Activated naive CD4-positive, alpha-beta T cell treated with anti-CD3 and anti-CD28 coated beads for 36 hours (primary cell): ENCODE results near the gene ROMO1. TPM values are rescaled to one million over a fixed set of nuclear protein-coding genes. Genes with fewer than 3 reads are reported as not detected.
"Not testable (repeated sequence)": the region's sequence is repeated elsewhere in the genome, so short reads cannot be mapped to it uniquely, and the experiment has no call there.

Experiments
- CTCF ChIA-PET: fragments of 350-600 bp; sonication (Branson Sonifier 250); formaldehyde crosslinking; loops from one replicate; lab custom pipeline; 2021; ENCODE audit warnings: antibody characterized with exemption; lab: Charles Lee
- DNase-seq: peaks from one replicate; pipeline ENCODE4 v3.0.0-alpha.2; 2020
- H3K27ac Mint-ChIP-seq: one replicate; pipeline ENCODE4 v1.8.0; 2021; ENCODE audit warnings: mild to moderate bottlenecking, mixed read lengths
- H3K27me3 Mint-ChIP-seq: one replicate; pipeline ENCODE4 v1.8.0; 2021; ENCODE audit warnings: low read depth, mixed read lengths
- H3K36me3 Mint-ChIP-seq: one replicate; pipeline ENCODE4 v1.8.0; 2021; ENCODE audit warnings: low read depth, mixed read lengths
- H3K4me1 Mint-ChIP-seq: one replicate; pipeline ENCODE4 v1.8.0; 2021; ENCODE audit warnings: low read depth, mixed read lengths
- H3K4me3 Mint-ChIP-seq: one replicate; pipeline ENCODE4 v1.8.0; 2021; ENCODE audit warnings: mild to moderate bottlenecking, moderate library complexity, mixed read lengths
- H3K9me3 Mint-ChIP-seq: one replicate; pipeline ENCODE4 v1.8.0; 2021; ENCODE audit warnings: mixed read lengths
- intact Hi-C: fragments of 100-400 bp; cut with micrococcal nuclease; formaldehyde crosslinking; loops from one replicate; pipeline ENCODE4 v1.15.1; 2023
- total RNA-seq, 2 experiments: library from RNA; stranded (reverse); gene quantifications; one replicate each; pipeline ENCODE4 v1.2.3, GENCODE V29; 2021

The ROMO1 gene
- total RNA-seq, 2 experiments from 2014 or later = 120 to 134 TPM

- CTCF ChIA-PET = interaction anchor here (1.0 to 2.1 kb wide), 3 partner anchors 43 to 79 kb away, joined by 3 to 8 read pairs (median 5); partner anchors contain the start of gene RBM39
- H3K9me3 Mint-ChIP-seq = peaks cover 6% of the 10 kb centered on the region
- H3K27ac Mint-ChIP-seq = peak overlapping the region; percentile 99
- H3K36me3 Mint-ChIP-seq = peaks cover 34% of the 10 kb centered on the region
- H3K4me1 Mint-ChIP-seq = peaks cover 54% of the 10 kb centered on the region
- peak; percentile 50 for DNase-seq
- no peaks in the 10 kb centered on the region for H3K27me3 Mint-ChIP-seq
- intact Hi-C loops = loop anchor here (2.0 to 10.0 kb wide), 7 partner anchors 106 to 1670 kb away; partner anchors contain the start of genes ERGIC3, NCOA6, RALY and UQCC1
- H3K4me3 Mint-ChIP-seq = peak overlapping the region; percentile 95
Observed at GRCh38 chr20:35662551-35662950, 36.7 kb upstream of the ROMO1 start.

- no peaks in the 10 kb centered on the region for H3K27me3 Mint-ChIP-seq
- peak overlapping the region; percentile 95 for H3K4me3 Mint-ChIP-seq
- peaks cover 43% of the 10 kb centered on the region for H3K4me1 Mint-ChIP-seq
- intact Hi-C loops = loop anchor here (1.0 to 10.0 kb wide), 12 partner anchors 36 to 1671 kb away; partner anchors contain the start of genes CEP250, ERGIC3, NCOA6 and NFS1
- peaks cover 6% of the 10 kb centered on the region for H3K9me3 Mint-ChIP-seq
- peak overlapping the region; percentile 99 for H3K27ac Mint-ChIP-seq
- CTCF ChIA-PET = interaction anchor here (1.5 to 2.1 kb wide), 3 partner anchors 44 to 291 kb away, joined by 5 to 8 read pairs (median 8); partner anchors contain the start of gene SCAND1
- peaks cover 34% of the 10 kb centered on the region for H3K36me3 Mint-ChIP-seq
- peak; percentile 76 for DNase-seq
Observed at GRCh38 chr20:35663516-35664465, 35.4 kb upstream of the ROMO1 start.

- peaks cover 36% of the 10 kb centered on the region for H3K4me1 Mint-ChIP-seq
- peak within 1 kb of the TSS; percentile 95 for H3K4me3 Mint-ChIP-seq
- H3K27ac Mint-ChIP-seq = peak within 1 kb of the TSS; percentile 99
- peak; percentile 95 for DNase-seq
- H3K9me3 Mint-ChIP-seq = peaks cover 5% of the 10 kb centered on the region
- CTCF ChIA-PET = interaction anchor here (1.2 to 2.1 kb wide), 4 partner anchors 45 to 290 kb away, joined by 3 to 8 read pairs (median 6); partner anchors contain the start of gene SCAND1
- H3K36me3 Mint-ChIP-seq = peaks cover 32% of the 10 kb centered on the region
- intact Hi-C loops = loop anchor here (1.0 to 10.0 kb wide), 11 partner anchors 35 to 1672 kb away; partner anchors contain the start of genes CEP250, ERGIC3, NCOA6 and NFS1
- H3K27me3 Mint-ChIP-seq = no peaks in the 10 kb centered on the region
Observed at GRCh38 chr20:35664466-35665206, 34.6 kb upstream of the ROMO1 start, which contains the start of the genes CPNE1 and RBM12. CPNE1 (minus strand) TSS chr20:35664900; CDS start chr20:35632923, 31,977 bp downstream. RBM12 (minus strand) TSS chr20:35664900; CDS start chr20:35655322, 9,578 bp downstream.

- Mint-ChIP-seq H3K9me3 (no peaks in the 10 kb centered on the region), H3K27me3 (no peaks in the 10 kb centered on the region), H3K27ac (peak overlapping the region; percentile 54), H3K4me3 (peak overlapping the region; percentile 14), H3K4me1 (peaks cover 23% of the 10 kb centered on the region), H3K36me3 (peaks cover 27% of the 10 kb centered on the region)
- no peak for DNase-seq
- CTCF ChIA-PET = interaction anchor here (0.7 to 1.5 kb wide), 7 partner anchors 10 to 489 kb away, joined by 3 to 8 read pairs (median 3); partner anchors contain the start of gene SCAND1
- intact Hi-C loops = loop anchor here (1.0 to 10.0 kb wide), 3 partner anchors 65 to 841 kb away; partner anchors contain the start of genes CEP250 and NCOA6
Observed at GRCh38 chr20:35665949-35666288, 33.3 kb upstream of the ROMO1 start.

- Mint-ChIP-seq H3K9me3 (no peaks in the 10 kb centered on the region), H3K27me3 (no peaks in the 10 kb centered on the region), H3K36me3 (peaks cover 31% of the 10 kb centered on the region), H3K4me3 (no peak overlapping the region), H3K27ac (no peak overlapping the region), H3K4me1 (peaks cover 3% of the 10 kb centered on the region)
- CTCF ChIA-PET = interaction anchor here (1.0 kb wide), 1 partner anchor 156 kb away, joined by 3 read pairs; no protein-coding TSS in a partner anchor
- intact Hi-C loops = loop anchor here (10.0 kb wide), 1 partner anchor 844 kb away; the partner anchor contains the start of gene NCOA6
- no peak for DNase-seq
Observed at GRCh38 chr20:35669221-35669620, 30.0 kb upstream of the ROMO1 start.

- no peak overlapping the region for H3K4me3 Mint-ChIP-seq
- H3K4me1 Mint-ChIP-seq = peaks cover 3% of the 10 kb centered on the region
- H3K36me3 Mint-ChIP-seq = peaks cover 32% of the 10 kb centered on the region
- no peaks in the 10 kb centered on the region for H3K9me3 Mint-ChIP-seq
- no peaks in the 10 kb centered on the region for H3K27me3 Mint-ChIP-seq
- intact Hi-C loops = loop anchor here (10.0 kb wide), 1 partner anchor 845 kb away; the partner anchor contains the start of gene NCOA6
- CTCF ChIA-PET = no interaction called here
- DNase-seq = no peak
- no peak overlapping the region for H3K27ac Mint-ChIP-seq
Observed at GRCh38 chr20:35669681-35670080, 29.5 kb upstream of the ROMO1 start.

GRCh38 chr20:35673884-35674283, 25.3 kb upstream of the ROMO1 start:
- Mint-ChIP-seq H3K27ac (no peak overlapping the region), H3K27me3 (no peaks in the 10 kb centered on the region), H3K4me3 (no peak overlapping the region), H3K36me3 (peaks cover 32% of the 10 kb centered on the region), H3K4me1 (no peaks in the 10 kb centered on the region), H3K9me3 (no peaks in the 10 kb centered on the region)
- DNase-seq = no peak
- CTCF ChIA-PET = interaction anchor here (0.6 to 0.8 kb wide), 2 partner anchors 66 to 156 kb away, joined by 4 read pairs; no protein-coding TSS in a partner anchor
- intact Hi-C loops = no loop called here

- Mint-ChIP-seq H3K27me3 (no peaks in the 10 kb centered on the region), H3K36me3 (peaks cover 28% of the 10 kb centered on the region), H3K9me3 (no peaks in the 10 kb centered on the region), H3K27ac (no peak overlapping the region), H3K4me3 (no peak overlapping the region), H3K4me1 (no peaks in the 10 kb centered on the region)
- intact Hi-C loops = no loop called here
- no peak for DNase-seq
- CTCF ChIA-PET = no interaction called here
Observed at GRCh38 chr20:35674921-35675320, 24.3 kb upstream of the ROMO1 start.

GRCh38 chr20:35680452-35681183, 18.6 kb upstream of the ROMO1 start:
- intact Hi-C loops = no loop called here
- H3K4me1 Mint-ChIP-seq = no peaks in the 10 kb centered on the region
- CTCF ChIA-PET = interaction anchor here (0.7 to 0.8 kb wide), 2 partner anchors 205 to 218 kb away, joined by 3 to 5 read pairs; no protein-coding TSS in a partner anchor
- DNase-seq = no peak
- H3K9me3 Mint-ChIP-seq = no peaks in the 10 kb centered on the region
- H3K36me3 Mint-ChIP-seq = peaks cover 4% of the 10 kb centered on the region
- no peaks in the 10 kb centered on the region for H3K27me3 Mint-ChIP-seq
- H3K27ac Mint-ChIP-seq = no peak overlapping the region
- no peak overlapping the region for H3K4me3 Mint-ChIP-seq

- H3K27me3 Mint-ChIP-seq = no peaks in the 10 kb centered on the region
- H3K9me3 Mint-ChIP-seq = no peaks in the 10 kb centered on the region
- DNase-seq = no peak
- CTCF ChIA-PET = no interaction called here
- peaks cover 4% of the 10 kb centered on the region for H3K36me3 Mint-ChIP-seq
- H3K4me1 Mint-ChIP-seq = no peaks in the 10 kb centered on the region
- H3K4me3 Mint-ChIP-seq = no peak overlapping the region
- no peak overlapping the region for H3K27ac Mint-ChIP-seq
- intact Hi-C loops = no loop called here
Observed at GRCh38 chr20:35681960-35682359, 17.2 kb upstream of the ROMO1 start.

GRCh38 chr20:35685368-35685767, 13.8 kb upstream of the ROMO1 start:
- H3K27ac Mint-ChIP-seq = not testable (repeated sequence)

More at GRCh38 chr20:35685368-35685767, 13.8 kb upstream of the ROMO1 start:
- intact Hi-C loops, CTCF ChIA-PET, H3K27me3 Mint-ChIP-seq, DNase-seq, H3K9me3 Mint-ChIP-seq, H3K4me1 Mint-ChIP-seq, H3K4me3 Mint-ChIP-seq: not testable (repeated sequence)
- peaks cover 16% of the 10 kb centered on the region for H3K36me3 Mint-ChIP-seq
